Suppressor macrophage (primary cell): ENCODE results near the gene ARMC8.

Source experiments
- DNase-seq, 4 experiments: peaks; one replicate each; pipeline ENCODE4 v3.0.0-alpha.2; 2020 to 2022

The ARMC8 gene

DNA sequence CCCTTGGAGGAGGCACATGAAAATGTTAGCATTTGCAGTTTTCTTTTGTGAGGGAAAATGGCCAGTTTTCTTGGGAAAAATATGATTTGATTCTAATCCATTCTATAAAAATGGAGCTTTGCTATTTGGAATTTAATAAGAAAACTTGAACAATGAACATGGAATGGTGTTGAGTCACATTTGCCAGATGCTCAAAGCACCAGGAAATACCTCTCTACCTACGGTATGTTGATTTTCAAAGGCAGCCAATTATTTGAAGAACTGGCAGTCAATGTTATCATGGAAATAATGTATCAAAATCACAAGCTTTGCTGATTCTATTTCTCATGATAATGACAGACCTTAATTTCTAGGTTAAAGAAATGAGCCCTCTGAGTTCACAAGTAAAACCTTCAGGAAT lies 127.7 kb downstream of the ARMC8 start:
- DNase-seq, result no peak

DNA sequence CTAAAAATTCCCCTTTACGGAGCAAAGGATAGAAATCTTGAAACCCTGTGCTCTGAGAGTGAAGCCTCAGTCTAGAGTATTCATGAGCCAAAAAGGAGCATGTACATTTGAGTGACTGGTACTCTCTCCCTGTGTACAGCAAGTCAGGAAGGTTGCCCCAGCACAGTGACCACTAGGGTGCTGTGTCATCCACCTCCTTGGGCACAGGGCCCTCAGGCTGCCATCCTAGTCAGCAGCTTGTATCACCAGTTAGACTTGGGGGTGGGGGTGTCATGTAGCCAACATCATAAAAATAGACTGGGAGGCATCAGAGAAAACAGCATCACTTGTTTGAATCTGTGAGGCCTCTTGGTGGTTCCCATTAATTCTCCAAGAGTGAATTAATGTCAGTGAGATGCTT lies 130.6 kb downstream of the ARMC8 start:
- DNase-seq, result peak in 1 of 4 experiments; percentile 7

DNA sequence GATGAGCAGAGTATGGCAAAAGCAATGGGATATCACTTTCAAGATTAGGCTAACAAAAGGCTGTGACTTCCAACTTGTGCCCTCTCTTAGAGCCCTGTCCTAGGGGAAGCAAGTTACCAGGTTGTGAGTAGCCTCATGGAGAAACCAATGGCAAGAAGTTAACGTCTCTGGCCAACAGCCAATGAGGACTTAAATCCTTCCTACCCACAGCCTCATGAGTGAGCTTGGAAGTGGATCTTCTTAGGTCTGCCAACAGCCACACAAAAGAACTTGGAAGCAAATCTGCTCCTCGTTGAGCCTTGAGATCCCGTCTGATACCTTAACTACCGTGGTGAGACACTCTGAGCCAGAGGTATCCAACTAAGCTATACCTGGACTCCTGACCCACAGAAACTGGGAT lies 136.9 kb downstream of the ARMC8 start:
- no peak for DNase-seq

DNA sequence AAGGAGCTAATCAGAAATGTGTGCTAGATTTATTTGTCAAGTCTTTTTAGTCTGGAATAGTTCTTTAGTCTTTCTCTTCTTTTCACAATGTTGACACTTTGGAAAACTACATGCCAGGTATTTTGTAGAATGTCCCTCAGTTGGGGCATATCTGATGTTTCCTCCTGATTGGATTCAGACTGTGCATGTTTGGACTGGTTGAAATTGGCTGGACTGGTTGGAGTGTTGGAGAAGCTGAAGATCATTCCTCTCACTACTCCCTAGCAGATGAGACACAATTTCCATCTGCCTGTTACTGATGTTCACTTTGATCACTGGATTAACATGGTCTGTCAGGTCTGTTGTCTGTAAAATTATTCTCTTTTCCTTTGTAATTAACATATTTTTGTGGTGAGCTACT lies 138.9 kb downstream of the ARMC8 start:
- DNase-seq, result no peak

DNA sequence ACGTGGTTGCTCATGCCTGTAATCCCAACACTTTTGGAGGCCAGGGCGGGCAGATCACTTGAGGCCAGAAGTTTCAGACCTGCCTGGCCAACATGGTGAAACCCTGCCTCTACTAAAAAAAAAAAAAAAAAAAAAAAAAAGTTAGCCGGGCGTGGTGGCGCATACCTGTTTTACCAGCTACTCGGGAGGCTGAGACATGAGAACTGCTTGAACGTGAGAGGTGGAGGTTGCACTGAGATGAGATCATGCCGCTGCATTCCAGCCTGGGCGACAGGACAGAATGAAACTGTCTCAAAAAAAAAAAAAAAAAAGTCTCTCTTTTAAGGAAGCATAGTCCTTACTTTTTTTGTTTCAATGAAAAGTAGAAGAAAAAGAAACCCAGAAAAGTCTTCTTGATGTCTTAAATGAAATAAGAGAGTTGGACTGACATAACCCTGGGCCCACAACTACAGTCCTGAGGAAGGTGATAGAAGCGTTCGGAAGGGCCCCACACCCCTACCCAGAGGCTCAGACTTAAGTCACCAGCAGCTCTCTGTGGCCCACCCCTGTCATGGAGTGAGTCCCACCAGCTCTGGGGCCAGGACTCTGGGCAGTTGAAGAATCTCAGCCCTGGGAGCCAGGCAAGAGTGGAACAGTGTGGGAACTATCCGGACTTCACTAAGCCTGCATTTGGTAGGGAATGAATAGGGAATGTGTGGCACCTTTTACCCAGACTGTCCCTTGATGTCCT lies 139.9 kb downstream of the ARMC8 start:
- DNase-seq, result no peak

DNA sequence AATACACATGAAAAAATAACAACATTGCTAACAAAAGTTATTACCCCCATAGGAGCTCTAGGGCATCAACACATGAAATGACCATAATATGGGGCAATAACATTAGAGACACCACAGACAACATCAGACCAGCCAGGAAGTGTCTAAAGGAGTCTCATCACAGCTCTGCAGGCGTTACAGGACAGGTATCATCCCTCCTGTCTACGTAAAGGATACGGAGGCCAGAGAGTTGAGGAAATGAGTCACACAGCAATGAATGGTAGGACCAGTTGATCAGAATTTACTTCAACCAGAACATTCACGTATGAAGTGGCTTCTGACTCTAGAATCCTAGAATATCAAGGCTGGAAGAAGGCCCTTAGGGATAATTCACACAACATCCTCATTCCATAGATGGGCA lies 140.7 kb downstream of the ARMC8 start:
- DNase-seq, result no peak

DNA sequence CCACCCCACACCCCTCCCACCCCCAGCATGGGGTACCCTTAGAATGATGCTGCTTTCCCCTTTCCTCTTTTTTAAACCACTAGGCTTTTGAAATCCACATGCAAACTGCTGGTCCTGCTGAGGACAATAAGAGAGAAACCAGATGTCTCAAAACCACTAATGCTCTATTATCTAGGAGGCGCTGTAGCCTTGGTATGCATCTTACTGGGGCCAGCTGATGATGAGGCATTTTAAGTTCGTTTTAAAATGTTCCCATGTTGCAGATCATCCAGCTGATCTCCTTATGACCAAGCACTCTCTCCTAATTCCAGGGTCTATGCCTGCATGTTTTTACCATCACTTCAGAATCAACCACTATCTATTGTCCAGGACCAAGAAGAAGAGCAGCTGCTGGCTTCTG lies 141.2 kb downstream of the ARMC8 start:
- DNase-seq, result peak in 3 of 4 experiments; percentile 27 to 42 (median 27)

DNA sequence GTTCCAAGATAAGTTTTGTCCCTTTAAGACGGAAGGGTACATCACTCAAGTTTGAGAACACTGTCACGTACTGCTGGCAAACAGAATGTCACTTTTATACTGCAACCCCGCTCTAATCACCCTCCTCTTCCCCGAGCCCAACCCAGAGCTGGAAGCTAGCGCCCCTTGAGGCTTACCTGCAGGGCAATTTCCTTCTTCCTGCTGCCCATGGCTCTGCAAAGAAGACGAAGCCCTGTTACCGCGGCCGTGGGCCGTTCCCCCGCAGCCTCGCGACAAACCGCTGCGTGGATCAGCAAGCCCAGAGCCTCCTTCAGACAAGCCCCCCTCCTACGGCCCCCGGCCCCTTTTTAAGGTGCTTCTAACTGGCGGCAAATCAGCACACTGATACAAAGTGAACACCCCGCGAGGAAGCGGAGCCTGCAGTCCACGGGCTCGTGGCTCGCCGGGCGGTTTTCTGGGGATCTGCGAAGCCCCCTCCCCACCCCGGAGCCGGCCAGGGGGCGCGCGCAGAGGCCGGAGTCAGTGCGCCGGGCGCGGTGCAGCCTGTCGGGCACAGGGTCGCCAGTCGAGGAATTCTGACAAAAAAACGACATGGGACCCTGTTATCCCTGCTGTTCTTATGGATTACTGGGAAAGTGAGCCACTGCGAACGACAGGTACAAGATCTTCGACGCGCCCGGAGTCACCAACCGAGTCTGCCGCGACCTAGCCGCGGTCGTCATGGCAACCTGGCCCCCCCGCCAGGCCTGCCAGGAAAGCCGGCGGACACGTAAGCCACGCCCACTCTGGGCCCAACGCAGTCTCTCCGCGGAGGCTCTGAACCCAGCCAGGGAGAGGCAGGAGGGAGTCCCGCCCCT lies 142.3 kb downstream of the ARMC8 start, which contains the start of gene NME9:
NME9 (minus strand) TSS at position 725 of the 857 bp plus-strand sequence; CDS start at position 209, 516 bp downstream.
- DNase-seq, result peak in 3 of 4 experiments; percentile 51 to 66 (median 55)

DNA sequence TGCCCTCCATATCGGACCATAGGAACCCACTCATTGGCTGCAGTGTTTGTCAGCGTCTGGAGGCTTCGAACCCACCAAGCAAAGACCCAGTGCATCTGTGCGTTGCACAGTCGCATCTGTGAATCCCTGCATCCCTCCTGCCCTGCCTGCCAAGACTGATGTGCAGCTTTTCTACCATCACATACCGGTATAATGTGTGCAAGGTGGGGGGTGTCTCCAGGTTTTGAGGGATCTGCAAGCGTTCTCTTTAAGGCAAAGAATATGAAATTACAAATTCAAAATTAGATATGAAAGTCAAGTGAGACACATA lies 142.8 kb downstream of the ARMC8 start:
- DNase-seq, result no peak

DNA sequence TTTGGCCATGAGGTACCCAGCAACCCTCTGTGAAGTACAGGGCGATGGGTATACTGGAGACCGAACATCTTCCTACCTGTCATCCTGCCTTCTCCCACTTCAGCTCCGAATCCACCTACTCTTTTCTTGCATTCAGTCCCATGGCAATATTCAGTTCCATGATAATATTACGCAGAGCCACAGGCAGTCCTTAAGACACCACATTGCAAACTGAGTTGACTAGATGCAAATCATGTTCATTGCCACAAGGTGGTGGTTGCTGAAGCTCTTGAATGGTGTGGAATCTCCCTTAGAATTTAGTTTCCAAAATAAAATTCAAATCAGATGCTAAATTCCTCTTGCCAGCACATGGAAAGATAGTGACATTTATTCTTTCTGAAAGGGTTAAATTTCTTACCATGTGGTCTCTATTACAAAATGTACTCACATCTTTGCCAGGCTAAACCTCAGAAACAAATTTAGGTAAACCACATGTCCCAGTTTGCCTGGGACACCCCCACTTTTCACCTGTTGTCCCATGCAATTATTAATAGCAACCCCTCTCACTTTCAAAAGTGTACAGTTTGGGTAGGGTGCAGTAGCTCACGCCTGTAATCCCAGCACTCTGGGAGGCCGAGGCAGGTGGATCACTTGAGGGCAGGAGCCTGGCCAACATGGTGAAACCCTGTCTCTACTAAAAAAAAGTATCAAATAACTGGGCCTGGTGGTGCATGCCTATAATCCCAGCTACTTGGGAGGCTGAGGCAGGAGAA lies 144.2 kb downstream of the ARMC8 start:
- peak in 3 of 4 experiments; percentile 17 to 25 (median 23) for DNase-seq

DNA sequence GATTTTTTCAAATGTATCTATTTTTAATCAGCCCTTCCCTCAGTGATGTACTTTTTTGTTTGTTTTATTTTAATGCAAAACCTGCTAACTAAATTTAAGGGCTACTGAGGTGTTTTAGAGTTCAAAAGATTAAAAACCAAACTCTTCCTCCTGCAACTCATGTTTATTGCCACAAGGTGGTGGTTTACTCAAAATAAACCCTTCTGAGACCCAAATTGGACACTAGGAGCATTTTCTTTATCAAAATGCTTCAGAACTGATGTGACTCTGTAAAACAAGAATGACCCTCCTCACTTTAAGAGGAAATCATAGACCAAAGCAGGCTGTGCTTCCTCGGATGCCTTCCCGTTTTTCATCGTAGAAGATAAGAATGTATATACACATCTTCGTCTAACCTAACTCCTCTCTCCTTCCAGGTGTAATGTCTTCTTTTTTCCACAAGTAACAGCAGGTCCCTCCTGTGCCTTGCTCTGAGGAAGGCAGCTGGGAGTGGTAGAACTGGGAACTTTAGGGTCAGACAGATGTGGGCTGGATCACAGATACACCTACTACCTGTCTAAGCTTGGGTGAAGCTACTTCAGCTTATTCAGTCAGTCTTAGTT lies 145.5 kb downstream of the ARMC8 start:
- peak; percentile 37 to 76 (median 58) for DNase-seq

DNA sequence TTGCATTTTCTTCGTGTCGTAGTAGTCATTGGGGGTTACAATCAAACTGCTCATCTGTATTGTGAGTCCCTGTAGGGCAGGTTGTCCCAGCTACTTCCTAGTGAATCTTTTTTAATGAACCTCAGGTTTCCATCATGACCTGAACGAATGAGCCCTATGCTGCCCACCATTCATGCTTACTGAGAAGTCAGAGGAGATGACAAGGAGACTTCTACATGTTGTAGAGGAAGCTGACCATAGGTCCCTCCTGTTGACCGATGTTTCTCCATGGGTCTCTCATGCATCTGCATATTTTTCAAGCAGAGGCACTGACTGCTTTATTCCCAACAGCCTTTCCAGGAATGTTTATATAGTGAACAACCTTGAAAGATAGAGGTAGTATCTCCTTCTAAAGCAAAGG lies 147.5 kb downstream of the ARMC8 start:
- no peak for DNase-seq

DNA sequence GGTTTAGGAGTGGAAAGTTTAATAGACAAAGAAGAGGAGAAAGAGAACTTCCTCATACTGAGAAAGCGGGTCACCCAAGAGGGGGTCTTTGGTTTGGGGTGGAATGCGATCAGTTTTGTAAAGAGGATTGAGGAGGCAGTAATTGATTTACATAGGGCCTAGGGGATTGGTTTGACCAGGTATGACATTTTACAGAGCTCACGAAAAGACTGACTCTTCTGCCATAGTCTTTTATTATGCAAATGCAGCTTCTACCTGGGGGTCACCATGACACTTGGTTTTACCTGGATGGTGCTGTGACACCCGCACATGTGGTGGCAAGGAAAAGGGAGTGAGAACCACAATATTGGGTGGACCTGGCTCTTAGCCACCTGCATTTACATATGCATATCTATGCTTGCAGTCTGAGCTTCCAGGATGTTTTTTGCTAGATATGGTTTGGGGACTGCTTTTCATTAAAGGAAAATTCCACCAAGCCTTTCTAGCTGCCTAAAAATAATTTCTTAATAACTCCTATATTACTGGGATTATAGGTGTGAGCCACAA lies 149.4 kb downstream of the ARMC8 start:
- DNase-seq, result no peak

DNA sequence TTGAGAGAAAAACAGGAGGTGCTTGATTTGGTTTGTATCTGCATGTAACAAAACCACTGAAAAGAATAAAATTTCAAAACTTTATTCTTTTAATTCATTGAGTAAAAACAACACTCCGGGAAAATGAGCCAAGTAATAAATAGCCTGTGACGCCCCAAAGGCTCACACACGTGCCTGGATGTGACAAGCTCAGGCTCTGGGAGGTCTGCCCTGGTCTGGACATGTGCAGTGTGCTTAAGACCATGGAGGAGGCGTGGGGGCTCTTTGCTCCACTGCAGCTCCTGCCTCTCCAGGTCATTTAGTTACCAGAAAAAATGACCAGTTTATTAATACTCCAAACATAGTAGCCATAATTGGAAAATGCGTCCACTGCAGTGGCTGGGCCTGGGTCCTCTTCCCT lies 151.1 kb downstream of the ARMC8 start:
- DNase-seq, result no peak

DNA sequence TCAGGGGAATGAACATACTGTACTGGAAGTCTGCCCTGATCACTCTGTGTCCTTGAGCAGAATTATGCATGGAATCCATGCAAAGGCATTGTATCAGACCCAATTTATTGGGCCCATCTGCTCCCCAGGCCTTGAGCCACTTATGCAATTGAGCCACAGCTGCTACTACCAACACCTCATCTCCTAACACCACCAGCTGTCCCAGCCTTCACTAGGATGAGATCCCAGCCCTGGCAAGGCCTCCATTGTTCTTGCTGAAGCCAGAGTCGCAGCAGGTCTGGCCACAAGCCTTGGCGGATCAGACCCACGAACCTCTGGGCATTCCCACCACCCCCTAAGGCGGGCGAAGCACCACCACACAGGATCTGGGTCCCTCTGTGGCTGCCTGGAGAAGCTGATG lies 151.7 kb downstream of the ARMC8 start:
- no peak for DNase-seq

DNA sequence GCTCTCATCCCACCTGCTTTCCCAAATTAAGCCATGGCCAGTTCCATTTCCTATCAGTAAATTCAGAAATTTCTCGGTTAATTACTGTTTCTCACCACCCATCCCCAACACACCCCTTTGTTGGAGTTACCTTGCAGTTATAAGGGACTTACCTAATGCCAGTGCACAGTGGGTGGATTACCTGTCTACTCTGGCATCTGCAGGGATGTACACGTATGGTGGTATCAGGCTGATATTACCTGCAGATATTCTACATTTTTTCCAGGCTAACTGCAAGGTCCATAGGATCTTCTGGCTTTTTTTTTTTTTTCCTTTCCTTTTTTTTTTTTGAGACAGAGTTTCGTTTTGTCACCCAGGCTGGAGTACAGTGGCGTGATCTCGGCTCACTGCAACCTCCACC lies 153.4 kb downstream of the ARMC8 start:
- DNase-seq, result no peak

DNA sequence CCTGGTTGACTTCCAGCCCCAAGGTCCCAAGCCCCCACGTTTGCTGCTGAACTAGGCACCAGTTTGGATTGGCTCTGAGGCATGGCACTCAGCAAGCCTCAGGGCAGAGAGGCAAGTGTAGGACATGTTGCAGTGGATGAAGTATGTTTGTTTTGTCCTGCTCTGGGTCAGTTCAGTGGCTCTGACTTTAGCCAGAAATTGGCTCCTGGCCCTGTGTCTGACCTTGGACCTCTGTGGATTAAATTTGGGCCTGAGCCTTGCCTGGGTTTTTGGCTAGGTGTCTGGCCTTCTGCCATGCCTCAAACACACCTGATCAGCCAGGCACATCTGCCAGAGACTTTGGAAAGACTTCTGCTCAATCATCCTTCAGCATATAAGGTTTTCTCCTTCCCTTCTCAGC lies 157.7 kb downstream of the ARMC8 start:
- no peak for DNase-seq
